Measurements from ENCODE around the gene PRKCH. TPM values are rescaled to one million over a fixed set of nuclear protein-coding genes. Genes with fewer than 3 reads are reported as not detected.

The PRKCH gene
- total and polyA plus RNA-seq, 10 of the 15 experiments (the other 5 are each of a cell fraction or from before 2014, with no cell fraction given): 10.7 to 140 (median 33.2) TPM

GRCh38 chr14:61479746-61480502 is 158.5 kb downstream of the PRKCH start:
- Histone ChIP-seq H4K20me1 (ENCODE audit: control insufficient read depth, insufficient read depth) (no peaks in the 10 kb centered on the region), H3K36me3 (ENCODE audit: control insufficient read depth in 2 of 2, insufficient read depth in 2 of 2, low read length in 1 of 2) (peaks cover 12% of the 10 kb centered on the region in 2 experiments), H3K27me3 (replicated peaks in 1 of 2; ENCODE audit: control insufficient read depth in 2 of 2, insufficient read depth in 2 of 2, low read length in 1 of 2) (no peaks in the 10 kb centered on the region), H3K27ac (ENCODE audit: control insufficient read depth, insufficient read depth) (peak overlapping the region; percentile 85; the same call in 1 of the 2 replicates), H3K4me3 (no peak overlapping the region), H3K9ac (ENCODE audit: control insufficient read depth, insufficient read depth, low read length) (peak overlapping the region; percentile 37; the same call in 1 of the 2 replicates), H3K79me2 (ENCODE audit: control insufficient read depth, insufficient read depth, low read length) (peaks cover 19% of the 10 kb centered on the region), H3K9me3 (replicated peaks; ENCODE audit: control insufficient read depth, insufficient read depth, low read length) (no peaks in the 10 kb centered on the region), H2AFZ (ENCODE audit: control insufficient read depth, low read depth, low read length) (no peak overlapping the region), H3K4me1 (ENCODE audit: control insufficient read depth, insufficient read depth, low read length) (peaks cover 45% of the 10 kb centered on the region), H3K4me2 (ENCODE audit: control insufficient read depth, insufficient read depth) (peak overlapping the region; percentile 28; the same call in 1 of the 2 replicates)
- ChIA-PET POLR2A (interaction anchor here (0.6 kb wide), 1 partner anchor 263 kb away, joined by 8 read pairs; no protein-coding TSS in a partner anchor), CTCF (interaction anchor here (0.6 to 6.1 kb wide), 8 partner anchors 9 to 646 kb away, joined by 3 to 72 read pairs (median 3); no protein-coding TSS in a partner anchor), SMC1A (ENCODE audit: uncharacterized antibody, unreplicated experiment) (interaction anchor here (0.6 to 4.8 kb wide), 19 partner anchors 10 to 411 kb away, joined by 3 to 30 read pairs (median 3); no protein-coding TSS in a partner anchor), RAD21 (ENCODE audit: unreplicated experiment) (interaction anchor here (1.1 to 6.1 kb wide), 7 partner anchors 19 to 357 kb away, joined by 3 to 57 read pairs (median 5); no protein-coding TSS in a partner anchor)
- in situ Hi-C loops (cut with MboI) (no loop called here), intact Hi-C loops (cut with micrococcal nuclease; ENCODE audit: unreplicated experiment) (loop anchor here (2.0 to 5.0 kb wide), 3 partner anchors 23 to 357 kb away; no protein-coding TSS in a partner anchor)
- no peak for ATAC-seq
- no peak for DNase-seq (ENCODE audit: low read depth, low spot score)
- 47% methylated on average over 3 of the region's 3 CpGs for WGBS (ENCODE audit: insufficient coverage, insufficient replicate concordance, low lambda C conversion rate, missing lambda C conversion rate)
- FAIRE-seq: no peak
- TF ChIP-seq ZBTB11 (CRISPR knock-in tag; IDR thresholded peaks at IDR 0.05) (no peak), SKIL (IDR thresholded peaks at IDR 0.05; ENCODE audit: low read depth, poor library complexity, severe bottlenecking) (no peak), CBFB (IDR thresholded peaks at IDR 0.05; ENCODE audit: low read depth) (no peak), ZNF24 (IDR thresholded peaks at IDR 0.05) (no peak), CBX3 (IDR thresholded peaks at IDR 0.05; ENCODE audit: borderline replicate concordance, low read depth) (no peak), MEF2B (IDR thresholded peaks at IDR 0.05; ENCODE audit: partially characterized antibody, poor library complexity, severe bottlenecking) (no peak), IRF4 (IDR thresholded peaks at IDR 0.05; ENCODE audit: low read depth, low read length) (no peak), DPF2 (IDR thresholded peaks at IDR 0.05) (no peak), TBL1XR1 (IDR thresholded peaks at IDR 0.05; ENCODE audit: low read depth, low read length) (no peak), SREBF2 (IDR thresholded peaks at IDR 0.05; ENCODE audit: low read length) (no peak), MAX (IDR thresholded peaks at IDR 0.05; ENCODE audit: low read depth, low read length) (no peak), NKRF (conservative IDR thresholded peaks at IDR 0.05) (no peak), FOS (IDR thresholded peaks at IDR 0.05; ENCODE audit: borderline replicate concordance, extremely low read depth, insufficient read length) (no peak), BCL11A (IDR thresholded peaks at IDR 0.05; ENCODE audit: low read depth, low read length) (no peak)
- BruUV-seq (replicated peaks): no TSS peak

All from GM12878 (cell line).